GM12878 (cell line): ENCODE data around the gene ZBTB4. TPM values are rescaled to one million over a fixed set of nuclear protein-coding genes. Genes with fewer than 3 reads are reported as not detected.

ENCODE experiments used
- ATAC-seq: fragments of 200-7000 bp; cut with Tn5 transposase; 3 replicates; pipeline ENCODE4 v1.9.1; 2020; ENCODE audit warnings: mild to moderate bottlenecking, moderate library complexity
- Bru-seq: library from RNA; stranded (reverse); fragments of 400-500 nt; gene quantifications from one replicate; lab custom pipeline; 2021; lab: Mats Ljungman, UMichigan
- BruChase-seq, 2 experiments: library from RNA; stranded (reverse); fragments of 400-500 nt; gene quantifications; one replicate each; lab custom pipeline; 2021; lab: Mats Ljungman, UMichigan
- BruUV-seq: library from RNA; stranded (reverse); fragments of 400-500 nt; replicated peaks from 2 replicates; lab custom pipeline; 2021; lab: Mats Ljungman, UMichigan
- CTCF ChIA-PET: fragments of 300-600 bp; sonication (Branson Sonifier 250); formaldehyde crosslinking; extraction: SDS; loops from one replicate; lab custom pipeline; 2021; ENCODE audit warnings: inconsistent platforms; lab: Yijun Ruan, JAX
- POLR2A ChIA-PET: fragments of 350-600 bp; formaldehyde crosslinking; extraction: SDS; loops from one replicate; lab custom pipeline; 2021; ENCODE audit warnings: inconsistent platforms; lab: Charles Lee
- RAD21 ChIA-PET: fragments of 300-600 bp; sonication (Branson Sonifier 250); formaldehyde crosslinking; loops from one replicate; lab custom pipeline; 2023; ENCODE audit warnings: antibody characterized with exemption; ENCODE audit not compliant: unreplicated experiment; lab: Charles Lee
- SMC1A ChIA-PET: fragments of 300-600 bp; sonication (Branson Sonifier 250); formaldehyde crosslinking; loops from one replicate; lab custom pipeline; 2023; ENCODE audit not compliant: unreplicated experiment, uncharacterized antibody; lab: Charles Lee
- DNase-seq: peaks from one replicate; pipeline ENCODE4 v3.0.0-alpha.2; 2011; ENCODE audit warnings: low read depth, low spot score
- FAIRE-seq: peaks from 3 replicates; lab custom pipeline; 2011; peaks lifted over from hg19 to GRCh38; lab: Jason Lieb, UNC
- H2AFZ ChIP-seq: 2 replicates; pipeline ENCODE4 v1.6.0; 2011; ENCODE audit warnings: low read depth, low read length, control low read depth; ENCODE audit not compliant: control insufficient read depth
- H3K27ac ChIP-seq: 2 replicates; pipeline ENCODE4 v1.5.1; 2011; ENCODE audit warnings: control low read depth; ENCODE audit not compliant: control insufficient read depth, insufficient read depth
- H3K27me3 ChIP-seq, 2 experiments: replicated peaks in 1 of 2; 2 replicates each; pipeline versions ENCODE4 v1.6.0 to v1.6.1; 2011; ENCODE audit warnings: low read length in 1 of 2; ENCODE audit not compliant: control insufficient read depth in 2 of 2, insufficient read depth in 2 of 2
- H3K36me3 ChIP-seq, 2 experiments: 2 replicates each; pipeline ENCODE4 v1.5.1; 2011; ENCODE audit warnings: low read length in 1 of 2; ENCODE audit not compliant: control insufficient read depth in 2 of 2, insufficient read depth in 2 of 2
- H3K4me1 ChIP-seq: 2 replicates; pipeline ENCODE4 v1.6.1; 2011; ENCODE audit warnings: mild to moderate bottlenecking, low read length, moderate library complexity, mixed read lengths; ENCODE audit not compliant: control insufficient read depth, insufficient read depth
- H3K4me2 ChIP-seq: 2 replicates; pipeline ENCODE4 v1.6.0; 2011; ENCODE audit warnings: control low read depth; ENCODE audit not compliant: control insufficient read depth, insufficient read depth
- H3K4me3 ChIP-seq: fragments of 200-600 bp; sonication (generic); 2 replicates; pipeline ENCODE4 v1.5.1; 2016
- H3K79me2 ChIP-seq: 2 replicates; pipeline ENCODE4 v1.6.0; 2011; ENCODE audit warnings: low read length; ENCODE audit not compliant: control insufficient read depth, insufficient read depth
- H3K9ac ChIP-seq: 2 replicates; pipeline ENCODE4 v1.8.0; 2011; ENCODE audit warnings: low read length, control low read depth, mixed read lengths; ENCODE audit not compliant: control insufficient read depth, insufficient read depth
- H3K9me3 ChIP-seq: replicated peaks from 3 replicates; pipeline ENCODE4 v1.5.1; 2011; ENCODE audit warnings: mild to moderate bottlenecking, low read length; ENCODE audit not compliant: control insufficient read depth, insufficient read depth
- H4K20me1 ChIP-seq: 2 replicates; pipeline ENCODE4 v1.6.0; 2011; ENCODE audit not compliant: control insufficient read depth, insufficient read depth
- BACH1 ChIP-seq: fragments of 450-650 bp; IDR thresholded peaks from 2 replicates; pipeline ENCODE4 v1.6.1; 2017; ENCODE audit warnings: mild to moderate bottlenecking, borderline replicate concordance
- BHLHE40 ChIP-seq, 2 experiments: fragments of 450-650 bp in 1 of 2; IDR thresholded peaks; 2 replicates each; pipeline ENCODE4 v1.6.1; 2011 to 2017; ENCODE audit warnings: low read depth in 2 of 2, borderline replicate concordance in 1 of 2, improper control_type of control experiment in 1 of 2, low read length in 1 of 2, mild to moderate bottlenecking in 1 of 2
- CHD2 ChIP-seq: IDR thresholded peaks from 2 replicates; pipeline ENCODE4 v1.6.1; 2011; ENCODE audit warnings: low read depth, low read length, improper control_type of control experiment, borderline replicate concordance
- CREB1 ChIP-seq: IDR thresholded peaks from 2 replicates; pipeline ENCODE4 v1.6.1; 2012; ENCODE audit warnings: low read depth, mild to moderate bottlenecking, inconsistent platforms
- FOXM1 ChIP-seq: IDR thresholded peaks from 2 replicates; pipeline ENCODE4 v1.6.1; 2012; ENCODE audit warnings: low read depth, mild to moderate bottlenecking, inconsistent platforms, low read length, moderate library complexity
- GATAD2B ChIP-seq: fragments of 450-650 bp; conservative IDR thresholded peaks from 2 replicates; pipeline ENCODE4 v1.6.1; 2017; ENCODE audit warnings: low read depth, mild to moderate bottlenecking, moderate library complexity
- IKZF1 ChIP-seq: fragments of 450-650 bp; conservative IDR thresholded peaks from 2 replicates; pipeline ENCODE4 v1.6.1; 2017; ENCODE audit warnings: antibody characterized with exemption, mild to moderate bottlenecking
- IRF3 ChIP-seq: fragments of 450-650 bp; IDR thresholded peaks from 2 replicates; pipeline ENCODE4 v1.6.1; 2014; ENCODE audit warnings: mild to moderate bottlenecking
- LARP7 ChIP-seq: fragments of 450-650 bp; IDR thresholded peaks from 2 replicates; pipeline ENCODE4 v1.6.1; 2017; ENCODE audit warnings: mild to moderate bottlenecking
- NKRF ChIP-seq: fragments of 450-650 bp; conservative IDR thresholded peaks from 2 replicates; pipeline ENCODE4 v1.6.1; 2017; ENCODE audit warnings: mild to moderate bottlenecking, moderate library complexity
- NR2C1 ChIP-seq: fragments of 450-650 bp; IDR thresholded peaks from 2 replicates; pipeline ENCODE4 v1.6.1; 2017; ENCODE audit warnings: antibody characterized with exemption, mild to moderate bottlenecking, moderate library complexity
- NR2F1 ChIP-seq: fragments of 450-650 bp; conservative IDR thresholded peaks from 2 replicates; pipeline ENCODE4 v1.6.1; 2017; ENCODE audit warnings: mild to moderate bottlenecking
- POLR2A ChIP-seq: IDR thresholded peaks from 2 replicates; pipeline ENCODE4 v1.6.1; 2011; ENCODE audit warnings: low read depth, mild to moderate bottlenecking, low read length
- SMARCA5 ChIP-seq: fragments of 450-650 bp; IDR thresholded peaks from 2 replicates; pipeline ENCODE4 v1.6.1; 2017; ENCODE audit warnings: mild to moderate bottlenecking
- TCF12 ChIP-seq: IDR thresholded peaks from 2 replicates; pipeline ENCODE4 v1.6.1; 2011; ENCODE audit warnings: low read depth, mild to moderate bottlenecking, low read length
- YY1 ChIP-seq: IDR thresholded peaks from 2 replicates; pipeline ENCODE4 v1.6.1; 2011; ENCODE audit warnings: low read depth, mild to moderate bottlenecking, low read length
- ZNF217 ChIP-seq: fragments of 450-650 bp; IDR thresholded peaks from 2 replicates; pipeline ENCODE4 v1.6.1; 2017; ENCODE audit warnings: antibody characterized with exemption, mild to moderate bottlenecking
- WGBS: methylation state at CpG from one replicate; pipeline ENCODE4 v1.1.6; 2016; ENCODE audit warnings: low lambda C conversion rate; ENCODE audit not compliant: insufficient replicate concordance, insufficient coverage; ENCODE audit errors: missing lambda C conversion rate; 5-methylcytosine and 5-hydroxymethylcytosine counted together
- in situ Hi-C: fragments of 300-500 bp; cut with MboI; formaldehyde crosslinking; loops from 9 replicates; pipeline ENCODE4 v1.14.3; 2018; ENCODE audit warnings: mixed read lengths
- intact Hi-C: fragments of 100-400 bp; cut with micrococcal nuclease; formaldehyde crosslinking; loops from one replicate; pipeline ENCODE4 v1.14.2; 2022; ENCODE audit not compliant: unreplicated experiment
- long read RNA-seq, 2 experiments: library from polyadenylated mRNA; unstranded; transcript quantifications; one replicate each; pipeline ENCODE4 v2.0.0, GENCODE V29; 2019 to 2020
- polyA minus RNA-seq, 3 experiments: library from RNA; depleted of rRNA, polyadenylated mRNA; stranded (reverse); fragments of >200 nt; gene quantifications; 2 replicates each; pipeline ENCODE4 v1.2.3, GENCODE V29; 2011
- polyA plus RNA-seq, 11 experiments: library from polyadenylated mRNA; depleted of rRNA in 4 of 11; unstranded in 6 of 11; stranded (reverse) in 5 of 11; fragments of >200 nt; fragmentation: Nextera tagmentation in 4 of 11; fragmentation: Illumina TruSeq in 1 of 11; extraction: Ambion mirVana in 4 of 11; extraction: Trizol in 1 of 11; gene quantifications; 1 replicate in 1 of 11; 2 replicates in 10 of 11; pipeline versions ENCODE4 v1.2.1 to v1.2.3, GENCODE V29; 2011 to 2016; ENCODE audit warnings: inconsistent platforms in 2 of 11, missing spikeins in 2 of 11, low read depth in 1 of 11
- total RNA-seq, 4 experiments: library from RNA; depleted of rRNA in 3 of 4; stranded (reverse); fragments of >200 nt in 3 of 4; fragmentation: Illumina TruSeq in 1 of 4; extraction: Trizol in 1 of 4; gene quantifications; 2 replicates each; pipeline versions ENCODE4 v1.2.1 to v1.2.3, GENCODE V29; 2013 to 2021

The ZBTB4 gene
- 26.9 and 29.2 TPM in 2 replicates for total RNA-seq (2013; cell fraction: nucleolus; rRNA removed)
- total RNA-seq (2014; rRNA removed) = 7.6 and 8.3 TPM in 2 replicates
- 6.1 and 6.2 TPM in 2 replicates for total RNA-seq (2014; rRNA removed; fragmentation: Illumina TruSeq; extraction: Trizol)
- 14.9 and 15.1 TPM in 2 replicates for total RNA-seq (2021)
- 6.7 TPM for polyA plus RNA-seq (2011; ENCODE audit: low read depth)
- 7.6 and 8.9 TPM in 2 replicates for polyA plus RNA-seq (2011; rRNA removed)
- polyA plus RNA-seq (2011; cell fraction: cytosol; rRNA removed) = 8.8 and 9.3 TPM in 2 replicates
- 26.2 and 29.9 TPM in 2 replicates for polyA plus RNA-seq (2011; cell fraction: nucleus; rRNA removed)
- polyA plus RNA-seq (2012) = 14.6 and 15.8 TPM in 2 replicates
- 9.2 and 9.4 TPM in 2 replicates for polyA plus RNA-seq (2014; fragmentation: Illumina TruSeq; extraction: Trizol)
- 1 to 10 TPM; 2.0 to 3.0 TPM for polyA plus RNA-seq (2014; fragmentation: Nextera tagmentation; extraction: Ambion mirVana)
- polyA plus RNA-seq (2014; rRNA removed) = 8.9 and 9.7 TPM in 2 replicates
- polyA plus RNA-seq (2016; fragmentation: Nextera tagmentation; extraction: Ambion mirVana) = 1 to 10 TPM; 4.3 to 4.6 TPM
- polyA minus RNA-seq (2011; rRNA and poly(A)+ RNA removed) = 8.7 and 14.0 TPM in 2 replicates
- 4.5 and 4.8 TPM in 2 replicates for polyA minus RNA-seq (2011; cell fraction: cytosol; rRNA and poly(A)+ RNA removed)
- polyA minus RNA-seq (2011; cell fraction: nucleus; rRNA and poly(A)+ RNA removed) = 7.0 and 12.9 TPM in 2 replicates
- Bru-seq, nascent RNA = percentile 70 among the genes with signal in this experiment
- percentile 76 among the genes with signal in this experiment for BruChase-seq, experiment 1, labeled RNA remaining after a 6-hour chase
- percentile 83 among the genes with signal in this experiment for BruChase-seq, experiment 2, labeled RNA remaining after a 2-hour chase
- long read RNA-seq, experiment 1 = 0 reads
- long read RNA-seq, experiment 2, partial matches to known transcripts = 0 of 8 reads
- long read RNA-seq, experiment 2, other reads (novel, unspliced or antisense) = 8 of 8 reads

DNA sequence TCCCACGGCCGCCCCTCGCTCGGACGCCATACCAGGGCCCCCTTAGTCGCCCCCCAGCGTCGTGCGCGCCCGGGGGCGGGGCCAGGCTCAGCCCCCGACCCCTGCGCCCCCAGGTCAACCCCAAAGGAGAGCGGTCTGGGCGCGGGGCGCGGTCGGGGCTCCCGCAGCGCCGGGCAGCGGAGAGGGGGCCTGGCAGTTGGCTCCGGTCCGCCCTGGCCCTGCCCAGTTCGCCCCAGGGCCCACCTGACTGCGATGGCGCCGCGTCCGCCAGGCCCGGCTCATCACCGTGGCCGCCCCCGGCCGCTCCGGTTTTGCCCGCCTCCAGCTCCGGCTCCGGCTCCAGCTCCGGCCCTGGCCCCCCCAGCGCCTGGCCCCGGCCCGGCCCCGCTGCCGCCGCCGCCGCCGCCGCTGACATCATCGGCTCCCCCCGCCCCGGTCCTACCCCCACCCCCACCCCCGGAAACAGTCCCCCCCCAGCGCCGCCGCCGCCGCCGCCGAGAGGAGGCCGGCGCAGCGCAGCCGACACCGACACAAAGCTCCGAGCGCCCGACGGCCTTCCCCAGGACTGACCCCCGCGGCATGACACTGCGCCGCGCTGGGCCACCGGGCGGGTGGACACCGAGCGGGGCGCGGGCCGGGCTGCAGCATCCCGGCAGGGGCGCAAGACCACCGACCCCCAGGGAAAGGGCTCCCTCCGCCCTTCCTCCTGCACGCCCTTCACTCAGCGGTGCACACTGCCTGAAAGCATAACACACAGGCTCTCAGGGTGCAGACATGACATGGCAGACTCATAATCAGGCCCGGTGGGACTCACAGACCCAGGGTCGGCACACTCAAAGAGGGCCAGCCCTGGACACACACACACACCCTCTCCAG, at the start of gene ZBTB4:
Gene ZBTB4, minus strand, starts transcription at position 419 of the 876 bp plus-strand sequence. CDS start 12,830 bp downstream, outside the sequence.
- FAIRE-seq = no peak
- peak within 1 kb of the TSS; percentile 89 for H3K4me3 ChIP-seq
- peaks cover 31% of the 10 kb centered on the region for H3K79me2 ChIP-seq
- SMC1A ChIA-PET = interaction anchor here (0.8 to 2.6 kb wide), 3 partner anchors 25 to 123 kb away, joined by 3 to 8 read pairs (median 3); no protein-coding TSS in a partner anchor
- WGBS = under 1% methylated on average over 30 of the region's 92 CpGs
- H3K9me3 ChIP-seq = no peaks in the 10 kb centered on the region
- no TSS peak for BruUV-seq
- CTCF ChIA-PET = interaction anchor here (2.4 to 6.2 kb wide), 2 partner anchors 43 to 82 kb away, joined by 7 to 17 read pairs; partner anchors contain the start of gene SENP3
- H3K27me3 ChIP-seq = no peaks in the 10 kb centered on the region
- peaks cover 2% of the 10 kb centered on the region; the same call in 1 of the 2 replicates for H4K20me1 ChIP-seq
- no peaks in the 10 kb centered on the region for H3K36me3 ChIP-seq
- H2AFZ ChIP-seq = peak within 1 kb of the TSS; percentile 65
- ATAC-seq = peak; percentile 17
- RAD21 ChIA-PET = interaction anchor here (0.9 to 2.2 kb wide), 6 partner anchors 34 to 150 kb away, joined by 3 to 19 read pairs (median 4); partner anchors contain the start of gene TMEM102
- in situ Hi-C loops (no loop called here), intact Hi-C loops (loop anchor here (10.0 kb wide), 1 partner anchor 205 kb away; the partner anchor contains the start of genes TP53 and WRAP53)
- peak within 1 kb of the TSS; percentile 64 for H3K27ac ChIP-seq
- H3K4me2 ChIP-seq = peak within 1 kb of the TSS; percentile 97
- H3K4me1 ChIP-seq = peaks cover 11% of the 10 kb centered on the region
- no peak for DNase-seq
- H3K9ac ChIP-seq = peak within 1 kb of the TSS; percentile 79
- POLR2A ChIA-PET = interaction anchor here (0.6 to 3.2 kb wide), 10 partner anchors 8 to 125 kb away, joined by 3 to 18 read pairs (median 4); partner anchors contain the start of genes SENP3, TMEM102 and TMEM95
- TF ChIP-seq YY1 = peak; percentile 42
- TF ChIP-seq IKZF1 = peak; percentile 75; the same call in 1 of the 2 replicates
- TF ChIP-seq CHD2 = 0 out of 2 replicates have a peak, but pooled peaks have one; percentile 0
- TF ChIP-seq IRF3 = no peak
- TF ChIP-seq NR2F1 = peak; percentile 78
- TF ChIP-seq CREB1 = 0 out of 2 replicates have a peak, but pooled peaks have one; percentile 1
- TF ChIP-seq NR2C1 = peak; percentile 19; the same call in 1 of the 2 replicates
- TF ChIP-seq FOXM1 = no peak
- TF ChIP-seq NKRF = peak; percentile 44
- peak; percentile 68 for TF ChIP-seq SMARCA5
- TF ChIP-seq TCF12 = no peak
- TF ChIP-seq BHLHE40 (IDR thresholded peaks at IDR 0.05; ENCODE audit: borderline replicate concordance in 1 of 2, low read depth in 2 of 2, low read length in 1 of 2) = peak in 1 of 2 experiments; percentile 17; a peak in 1 of 4 replicates
- TF ChIP-seq GATAD2B = peak; percentile 80
- TF ChIP-seq POLR2A = peak; percentile 68; the same call in 1 of the 2 replicates
- TF ChIP-seq BACH1 = peak; percentile 64
- peak; percentile 80 for TF ChIP-seq LARP7
- TF ChIP-seq ZNF217 = 0 out of 2 replicates have a peak, but pooled peaks have one; percentile 50
